HG02642 (cell line): Measurements from ENCODE around the gene EIF3K.
A peak's percentile ranks its signal among the peaks of the same experiment; 100 is the strongest.
"Not testable (repeated sequence)": the region's sequence is repeated elsewhere in the genome, so short reads cannot be mapped to it uniquely, and the experiment has no call there.

ENCODE experiments used
- ATAC-seq: cut with Tn5 transposase; IDR thresholded peaks from one replicate; pipeline ENCODE4 v1.9.1; 2021; ENCODE audit warnings: mild to moderate bottlenecking; ENCODE audit not compliant: unreplicated experiment, poor library complexity

Gene EIF3K

GRCh38 chr19:38617764-38618589 lies 1.0 kb upstream of the EIF3K start, which contains the start of gene MAP4K1:
TSS of gene MAP4K1 (minus strand) at chr19:38617953. CDS start at chr19:38617895, 58 bp downstream.
- ATAC-seq, result peak; percentile 52

- no peak for ATAC-seq
Observed at GRCh38 chr19:38619361-38620174, 580 bp downstream of the EIF3K start.

GRCh38 chr19:38624822-38625221 lies 5.8 kb downstream of the EIF3K start:
- no peak for ATAC-seq

GRCh38 chr19:38626401-38626800 lies 7.4 kb downstream of the EIF3K start:
- ATAC-seq, result no peak

- no peak for ATAC-seq
Observed at GRCh38 chr19:38629568-38629967, 10.6 kb downstream of the EIF3K start.

GRCh38 chr19:38631301-38631700 lies 12.3 kb downstream of the EIF3K start:
- ATAC-seq, result not testable (repeated sequence)

- ATAC-seq, result not testable (repeated sequence)
Observed at GRCh38 chr19:38631811-38632475, 13.0 kb downstream of the EIF3K start.

- ATAC-seq, result no peak
Observed at GRCh38 chr19:38632476-38633213, 13.7 kb downstream of the EIF3K start.

GRCh38 chr19:38634757-38635482 lies 15.9 kb downstream of the EIF3K start:
- no peak for ATAC-seq

GRCh38 chr19:38635483-38636399 lies 16.8 kb downstream of the EIF3K start:
- ATAC-seq, result no peak

- ATAC-seq, result no peak
Observed at GRCh38 chr19:38638461-38638860, 19.5 kb downstream of the EIF3K start.

- no peak for ATAC-seq
Observed at GRCh38 chr19:38639679-38640078, 20.7 kb downstream of the EIF3K start.

- ATAC-seq, result no peak
Observed at GRCh38 chr19:38640368-38640767, 21.4 kb downstream of the EIF3K start.

GRCh38 chr19:38642176-38642575 lies 23.2 kb downstream of the EIF3K start:
- no peak for ATAC-seq

GRCh38 chr19:38644719-38645118 lies 25.7 kb downstream of the EIF3K start:
- no peak for ATAC-seq

- peak; percentile 91 for ATAC-seq
Observed at GRCh38 chr19:38647368-38647965, 28.5 kb downstream of the EIF3K start, which contains the start of gene ACTN4. TSS of gene ACTN4 (plus strand) at chr19:38647649. CDS start at chr19:38647746, 97 bp downstream.

- no peak for ATAC-seq
Observed at GRCh38 chr19:38647966-38648768, 29.2 kb downstream of the EIF3K start.
